Activated gamma-delta T cell treated with anti-CD3 and anti-CD28 coated beads, Interleukin-2, amount 50 U/mL, for 16 hours (primary cell): ENCODE data around the gene DGLUCY.
"Not testable (repeated sequence)": the region's sequence is repeated elsewhere in the genome, so short reads cannot be mapped to it uniquely, and the experiment has no call there.

Experiments
- DNase-seq: peaks from one replicate; pipeline ENCODE4 v3.0.0-alpha.2; 2020; ENCODE audit warnings: low read depth

DGLUCY gene

DNA sequence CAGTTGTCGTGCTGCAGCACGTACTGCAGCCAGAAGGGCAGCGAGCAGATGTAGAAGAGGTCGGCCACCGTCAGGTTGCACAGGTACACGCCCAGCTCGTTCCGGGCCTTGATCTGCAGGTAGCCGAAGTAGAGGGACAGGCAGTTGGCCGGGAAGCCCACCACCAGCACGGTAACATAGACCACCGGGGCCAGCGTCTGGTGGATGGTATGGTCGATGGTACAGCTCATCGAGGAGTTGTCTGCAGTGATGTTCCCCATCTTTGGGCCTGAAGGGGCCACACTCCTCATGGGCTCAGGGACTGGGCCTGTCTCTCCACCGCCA is 120.9 kb downstream of the DGLUCY start:
- no peak for DNase-seq

GRCh38 chr14:91235841-91236240 is 122.0 kb downstream of the DGLUCY start:
- DNase-seq, result no peak

GRCh38 chr14:91237219-91237618 is 123.3 kb downstream of the DGLUCY start:
- DNase-seq, result no peak

DNA sequence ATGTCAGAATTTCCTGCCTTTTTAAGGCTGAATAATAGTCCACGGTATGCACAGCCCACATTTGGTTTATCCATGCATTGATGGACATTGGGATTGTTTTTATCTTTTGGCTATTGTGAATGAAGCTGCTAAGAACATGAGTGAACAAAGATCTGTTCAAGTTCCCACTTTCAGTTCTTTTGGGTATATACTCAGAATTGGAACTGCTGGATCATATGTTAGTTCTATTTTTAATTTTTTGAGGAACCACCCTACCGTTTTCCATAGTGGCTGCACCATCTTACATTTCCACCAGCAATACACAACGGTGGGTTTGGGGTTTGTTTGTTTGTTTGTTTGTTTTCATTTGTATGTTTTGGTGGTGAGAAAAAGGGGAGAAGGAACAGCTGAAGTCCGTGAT is 124.2 kb downstream of the DGLUCY start:
- DNase-seq, result no peak

- DNase-seq, result no peak
Measured at GRCh38 chr14:91238661-91239060, 124.8 kb downstream of the DGLUCY start.

DNA sequence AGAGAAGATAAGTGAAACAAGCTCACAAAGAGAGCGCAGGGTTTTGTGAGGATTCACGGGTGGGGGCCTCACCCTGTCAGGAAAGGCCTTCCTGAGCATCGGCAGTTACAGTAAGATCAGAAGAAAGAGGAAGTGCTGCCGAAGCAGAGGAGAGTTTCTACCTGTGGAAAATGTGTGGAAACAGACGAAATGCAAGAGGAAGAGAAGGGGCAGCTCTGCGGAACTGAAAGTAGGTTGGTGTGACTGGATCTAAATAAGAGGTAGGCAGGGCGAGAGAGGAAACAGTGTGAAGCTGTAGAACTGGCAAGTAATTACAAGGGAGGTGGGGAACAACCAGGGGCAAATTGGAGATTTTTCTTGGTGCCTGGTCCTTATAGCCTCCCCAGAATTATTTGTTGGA is 128.0 kb downstream of the DGLUCY start:
- no peak for DNase-seq

- DNase-seq, result no peak
Measured at GRCh38 chr14:91242635-91243034, 128.8 kb downstream of the DGLUCY start.

DNA sequence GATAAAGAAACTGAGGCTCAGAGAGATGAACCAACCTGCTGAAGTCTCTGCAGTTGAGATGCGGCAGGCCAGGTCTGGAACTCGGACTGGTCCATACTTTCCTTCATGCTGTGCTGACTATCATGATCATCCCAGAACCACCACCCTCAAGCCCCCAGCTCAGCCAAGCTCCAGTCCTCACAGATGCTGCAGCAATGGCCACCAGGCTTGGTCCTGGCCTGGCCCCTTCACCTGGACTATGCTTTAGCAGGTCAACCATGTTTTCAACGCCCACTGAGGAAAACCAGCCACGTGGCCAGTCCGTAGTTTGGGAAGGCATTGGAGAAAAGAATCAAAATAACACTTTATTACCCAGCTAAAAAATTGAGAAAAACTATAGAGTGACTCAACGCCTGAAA is 129.2 kb downstream of the DGLUCY start:
- no peak for DNase-seq

DNA sequence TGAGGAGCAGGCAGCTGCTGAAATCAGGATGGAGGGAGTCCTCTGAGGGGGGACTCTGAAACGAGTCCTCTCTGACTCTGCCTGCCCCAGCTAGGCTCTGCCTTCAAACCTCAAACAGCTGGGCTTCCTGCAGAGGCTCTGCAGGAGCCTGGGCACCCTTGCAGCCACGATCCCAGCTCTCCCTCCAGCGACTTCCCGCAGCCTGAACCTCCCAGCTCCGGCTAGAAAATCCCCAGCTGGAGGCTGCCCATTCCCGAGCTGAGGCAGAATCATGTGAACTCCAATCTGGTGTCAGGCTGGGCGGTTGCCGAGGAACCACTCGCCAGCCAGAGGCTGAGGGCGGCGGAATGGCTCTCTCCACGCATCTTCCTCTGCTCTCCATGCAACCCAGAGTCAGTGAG is 130.6 kb downstream of the DGLUCY start, which contains the start of gene GPR68:
GPR68 (minus strand) TSS at position 204 of the 401 bp plus-strand sequence. CDS start 9,654 bp downstream, outside the sequence.
- no peak for DNase-seq

DNA sequence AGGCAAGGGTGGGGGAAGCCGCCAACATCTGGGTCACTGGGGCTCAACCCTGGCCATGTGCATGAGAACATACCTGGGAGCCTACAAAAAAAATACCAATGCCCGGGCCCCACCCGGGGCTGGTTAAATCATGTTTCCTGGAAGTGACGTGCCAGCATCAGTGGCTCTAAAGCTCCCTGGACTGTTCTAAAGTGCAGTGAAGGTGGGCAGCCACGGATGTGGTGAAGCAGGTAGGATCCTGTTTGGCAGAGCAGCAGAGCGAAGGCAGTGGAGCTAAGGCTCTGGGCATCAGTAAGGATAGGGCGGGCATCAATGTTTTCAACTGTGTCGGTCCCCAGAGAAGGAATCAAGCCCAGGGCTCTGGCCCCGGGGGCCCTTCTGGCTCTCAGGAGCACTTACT is 131.2 kb downstream of the DGLUCY start:
- peak; percentile 66 for DNase-seq

DNA sequence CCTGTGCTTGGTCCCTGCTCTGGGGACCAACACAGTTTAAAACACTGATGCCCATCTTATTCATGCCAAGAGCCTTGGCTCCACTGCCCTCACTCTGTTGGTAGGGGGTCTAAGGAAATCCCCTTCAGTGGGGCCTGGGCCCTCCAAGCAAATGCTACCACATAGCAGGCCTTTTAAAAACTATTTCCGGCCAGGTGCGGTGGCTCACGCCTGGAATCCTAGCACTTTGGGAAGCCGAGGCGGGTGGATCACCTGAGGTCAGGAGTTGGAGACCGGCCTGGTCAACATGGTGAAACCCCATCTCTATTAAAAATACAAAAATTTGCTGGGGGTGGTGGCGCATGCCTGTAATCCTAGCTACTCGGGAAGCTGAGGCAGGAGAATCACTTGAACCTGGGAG is 131.7 kb downstream of the DGLUCY start:
- not testable (repeated sequence) for DNase-seq

DNA sequence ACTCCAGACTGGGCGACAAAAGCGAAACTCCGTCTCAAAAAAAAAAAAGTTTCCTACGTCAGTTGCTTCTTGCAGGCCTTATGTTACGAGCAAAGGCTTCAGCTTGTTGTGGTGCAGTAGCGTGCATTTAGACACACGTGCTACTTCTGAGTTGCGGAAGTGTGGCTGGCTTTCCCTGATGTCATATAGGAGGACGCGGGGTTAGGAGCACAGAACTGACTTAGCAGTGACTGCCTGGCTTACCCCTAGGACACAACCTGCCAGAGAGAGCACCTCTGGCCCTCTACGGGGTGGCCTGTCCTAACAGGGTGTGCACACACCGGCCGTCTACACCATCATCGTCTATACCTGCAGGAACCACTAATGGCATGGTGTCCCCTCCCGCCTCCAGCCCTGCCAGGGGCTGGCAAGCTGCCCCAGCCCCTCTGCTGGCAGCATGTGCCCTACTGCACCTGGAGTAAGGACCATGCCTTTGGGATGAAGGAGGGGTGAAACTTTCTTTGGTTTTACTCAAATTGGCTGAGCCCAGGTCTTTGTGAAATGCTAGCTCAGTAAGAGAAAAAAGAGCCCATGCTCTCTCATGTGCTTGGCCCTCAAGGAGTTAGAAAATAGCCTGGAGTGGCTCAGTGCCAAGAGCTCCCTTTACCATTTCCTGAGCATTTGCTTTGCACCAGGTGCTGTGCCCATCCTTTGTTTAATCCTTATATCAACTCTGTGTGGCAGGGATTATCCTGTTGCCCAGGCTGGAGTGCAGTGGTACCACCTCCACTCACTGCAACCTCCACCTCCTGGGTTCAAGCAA is 132.4 kb downstream of the DGLUCY start:
- DNase-seq, result peak; percentile 53

DNA sequence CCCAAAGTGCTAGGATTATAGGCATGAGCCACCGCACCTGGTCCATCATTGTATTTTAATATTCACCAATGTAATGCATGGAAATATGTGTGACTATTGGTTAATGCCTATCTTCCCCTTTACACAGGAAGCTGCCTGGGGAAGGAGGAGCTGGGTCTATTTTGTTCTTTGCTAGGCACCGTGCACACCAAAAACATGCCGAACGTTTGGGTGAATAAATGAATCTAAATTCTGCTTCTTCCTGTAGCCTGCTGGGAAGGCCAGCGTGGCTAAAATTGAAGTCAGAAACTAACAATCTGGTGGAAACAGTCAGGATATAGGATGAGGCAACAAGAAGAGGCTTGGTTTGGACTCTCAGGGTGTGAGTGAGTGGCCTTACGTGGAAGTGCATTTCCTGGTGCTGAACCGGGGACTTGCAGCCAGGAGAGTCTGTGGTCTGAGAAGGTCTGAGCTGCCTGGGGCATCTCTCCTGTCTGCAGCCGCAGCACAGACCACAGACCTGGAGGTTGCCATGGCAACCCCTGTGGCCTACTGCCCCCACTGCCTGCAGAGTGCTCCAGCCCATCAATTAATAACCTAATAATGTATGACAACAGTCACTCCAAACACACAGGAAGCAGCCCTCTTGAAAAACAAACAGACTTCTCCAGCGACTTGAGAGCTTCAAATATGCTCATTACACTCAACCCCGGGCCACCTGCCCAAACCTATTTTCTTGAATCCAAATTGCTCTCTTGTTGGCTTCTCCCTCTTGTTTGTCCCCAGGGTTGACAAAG is 136.2 kb downstream of the DGLUCY start:
- no peak for DNase-seq

GRCh38 chr14:91250912-91251311 is 137.0 kb downstream of the DGLUCY start:
- no peak for DNase-seq

- DNase-seq, result no peak
Measured at GRCh38 chr14:91252871-91253794, 139.3 kb downstream of the DGLUCY start.

DNA sequence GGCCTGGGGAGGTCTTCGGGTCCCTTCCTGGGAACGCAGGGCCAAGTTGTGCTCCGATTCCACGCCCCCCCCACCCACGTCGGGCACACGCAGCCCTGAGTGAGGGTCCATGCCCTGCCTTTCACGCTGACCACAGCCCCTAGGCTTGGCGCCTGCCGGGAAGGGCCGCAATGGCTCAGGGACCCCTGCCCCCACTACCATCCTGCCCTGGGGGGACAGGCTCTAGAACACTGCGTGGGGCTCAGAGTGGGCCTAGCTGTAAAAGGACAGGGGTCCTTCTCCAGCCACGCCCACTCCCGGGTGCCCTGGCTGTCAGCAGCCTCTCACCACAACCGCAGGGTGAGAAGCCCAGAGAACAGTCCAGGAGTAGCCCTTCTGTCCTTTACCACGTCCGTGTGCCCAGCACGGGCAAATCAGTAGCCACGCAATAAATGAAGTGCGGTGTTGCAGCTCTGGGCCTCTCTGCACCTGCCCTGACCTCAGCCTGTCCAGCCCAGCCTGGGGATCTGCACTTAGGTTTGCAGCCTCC is 140.0 kb downstream of the DGLUCY start:
- no peak for DNase-seq

GRCh38 chr14:91254461-91254860 is 140.6 kb downstream of the DGLUCY start:
- DNase-seq, result no peak

GRCh38 chr14:91255026-91255695 is 141.3 kb downstream of the DGLUCY start:
- DNase-seq, result no peak

DNA sequence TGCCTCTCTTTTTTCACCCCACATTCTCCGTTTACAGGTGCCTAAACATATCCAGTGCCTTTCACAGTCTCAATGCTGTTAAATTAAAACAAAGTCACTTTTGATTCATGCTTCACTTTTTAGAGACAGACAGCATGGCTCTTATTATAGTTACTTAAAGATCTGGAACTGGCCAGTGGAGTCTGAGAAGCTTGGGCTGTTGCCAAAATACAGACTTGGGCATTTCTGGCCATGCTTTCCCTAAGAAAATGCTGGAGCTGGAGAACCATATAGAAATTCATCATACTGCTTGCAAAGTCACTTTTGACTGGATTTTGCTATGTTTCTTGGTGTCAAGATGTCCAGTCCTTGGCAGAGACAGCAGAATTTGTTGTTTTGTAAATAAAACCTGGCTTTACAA is 142.8 kb downstream of the DGLUCY start:
- no peak for DNase-seq

DNA sequence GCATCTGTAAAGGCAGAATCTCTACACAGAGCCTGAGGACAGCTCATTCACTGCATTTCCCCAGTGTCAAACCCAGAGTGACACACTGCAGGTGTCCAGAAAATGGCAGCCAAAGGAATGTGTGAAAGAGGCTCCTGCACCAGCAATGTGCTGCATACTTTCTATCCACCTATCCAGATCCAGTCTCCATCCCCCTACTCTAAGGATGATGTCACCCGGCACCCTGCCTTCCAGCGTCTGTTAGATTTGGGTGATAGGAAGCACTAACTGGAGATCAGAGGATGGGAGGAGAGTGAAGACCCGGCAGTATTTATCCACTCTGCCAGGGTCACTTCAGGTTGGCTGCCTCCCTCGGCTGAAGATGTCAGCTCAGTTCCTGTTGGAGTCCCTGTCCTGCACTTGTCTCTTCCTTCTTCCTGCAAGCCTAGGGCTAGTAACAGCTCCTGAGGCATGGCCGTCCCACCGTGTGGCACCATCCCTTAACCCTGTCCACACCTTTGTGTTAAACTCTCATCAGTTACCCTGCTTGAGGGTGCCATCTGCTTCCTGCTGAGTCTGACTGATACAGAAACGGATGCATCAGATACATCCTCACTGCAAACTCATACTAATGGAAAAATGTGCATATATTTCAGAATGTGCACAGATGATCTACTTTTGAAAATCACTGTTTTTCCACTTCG is 143.6 kb downstream of the DGLUCY start:
- DNase-seq, result no peak
